GM23248 (cell line): Measurements from ENCODE around the gene LHB.

ENCODE experiments used
- EZH2 ChIP-seq: fragments of 200-600 bp; sonication (generic); IDR thresholded peaks from 2 replicates; pipeline ENCODE4 v1.6.1; 2018; ENCODE audit warnings: antibody characterized with exemption, mild to moderate bottlenecking; ENCODE audit not compliant: insufficient read depth, poor library complexity, severe bottlenecking
- EZH2phosphoT487 ChIP-seq: fragments of 200-600 bp; sonication (generic); IDR thresholded peaks from 2 replicates; pipeline ENCODE4 v1.6.1; 2018; ENCODE audit warnings: antibody characterized with exemption, moderate library complexity, mild to moderate bottlenecking, low read depth; ENCODE audit not compliant: insufficient read depth

- TF ChIP-seq EZH2 (no peak), EZH2phosphoT487 (no peak)
Measured at GRCh38 chr19:48994035-48994386, 22.9 kb downstream of the LHB start.
